G401 (cell line): ENCODE measurements around the gene POLG. TPM values are rescaled to one million over a fixed set of nuclear protein-coding genes. Genes with fewer than 3 reads are reported as not detected.

Experiments
- DNase-seq: peaks from one replicate; pipeline ENCODE4 v3.0.0-alpha.2; 2015; ENCODE audit warnings: low spot score
- in situ Hi-C: cut with HindIII; loops from 2 replicates; pipeline ENCODE4 v1.10.0; 2016; ENCODE audit warnings: low sequenced_read_pairs, mixed read lengths
- total RNA-seq: library from RNA; depleted of rRNA; stranded (reverse); fragments of >200 nt; shearing (Covaris generic); gene quantifications from 2 replicates; pipeline ENCODE4 v1.2.3, GENCODE V29; 2014

Gene POLG
- total RNA-seq, 1 experiment from 2014 or later = 95.5 TPM

- in situ Hi-C loops = loop anchor here (5.0 kb wide), 1 partner anchor 77 kb away; no protein-coding TSS in a partner anchor
Observed at GRCh38 chr15:89360294-89360971, 25.8 kb upstream of the POLG start.

GRCh38 chr15:89359471-89360293 lies 25.1 kb upstream of the POLG start:
- DNase-seq = no peak
- in situ Hi-C loops = loop anchor here (5.0 kb wide), 1 partner anchor 78 kb away; no protein-coding TSS in a partner anchor

More at GRCh38 chr15:89360294-89360971, 25.8 kb upstream of the POLG start:
- no peak for DNase-seq

GRCh38 chr15:89358755-89359439 lies 24.3 kb upstream of the POLG start:
- DNase-seq = peak; percentile 83
- in situ Hi-C loops = no loop called here

- DNase-seq = no peak
- in situ Hi-C loops = no loop called here
Observed at GRCh38 chr15:89358435-89358754, 23.8 kb upstream of the POLG start.

- peak; percentile 87 for DNase-seq
- in situ Hi-C loops = no loop called here
Observed at GRCh38 chr15:89356634-89357298, 22.1 kb upstream of the POLG start.

- DNase-seq = no peak
- in situ Hi-C loops = no loop called here
Observed at GRCh38 chr15:89353991-89354390, 19.4 kb upstream of the POLG start.

GRCh38 chr15:89352476-89352875 lies 17.9 kb upstream of the POLG start:
- in situ Hi-C loops = no loop called here
- no peak for DNase-seq

GRCh38 chr15:89349206-89349558 lies 14.6 kb upstream of the POLG start:
- in situ Hi-C loops = no loop called here
- DNase-seq = no peak

GRCh38 chr15:89346516-89347231 lies 12.1 kb upstream of the POLG start:
- peak; percentile 80 for DNase-seq
- in situ Hi-C loops = no loop called here

- in situ Hi-C loops = no loop called here
- no peak for DNase-seq
Observed at GRCh38 chr15:89345248-89345647, 10.6 kb upstream of the POLG start.

GRCh38 chr15:89342840-89343239 lies 8.2 kb upstream of the POLG start:
- no peak for DNase-seq
- in situ Hi-C loops = no loop called here

GRCh38 chr15:89341316-89342005 lies 6.8 kb upstream of the POLG start:
- in situ Hi-C loops = no loop called here
- peak; percentile 63 for DNase-seq

GRCh38 chr15:89340573-89340972 lies 5.9 kb upstream of the POLG start:
- DNase-seq = no peak
- in situ Hi-C loops = no loop called here

GRCh38 chr15:89338036-89338435 lies 3.4 kb upstream of the POLG start:
- no peak for DNase-seq
- in situ Hi-C loops = no loop called here

- DNase-seq = no peak
Observed at GRCh38 chr15:89335298-89336041, 846 bp upstream of the POLG start.

GRCh38 chr15:89333959-89334509 lies 590 bp downstream of the POLG start:
- no peak for DNase-seq
- in situ Hi-C loops = no loop called here

More at GRCh38 chr15:89335298-89336041, 846 bp upstream of the POLG start:
- in situ Hi-C loops = no loop called here

- in situ Hi-C loops = no loop called here
- no peak for DNase-seq
Observed at GRCh38 chr15:89333011-89333860, 1.4 kb downstream of the POLG start.
